ENCODE results near the gene MAP3K21.

- no peak for TF ChIP-seq GATA3 (IDR thresholded peaks at IDR 0.05; ENCODE audit: low read depth, low read length)
- TF ChIP-seq GATA2 (IDR thresholded peaks at IDR 0.05; ENCODE audit: low read depth, low read length): no peak
Measured at GRCh38 chr1:233359905-233360304, 32.4 kb downstream of the MAP3K21 start.
